Measurements from ENCODE around the gene GRHL3.

GRHL3 gene

GRCh38 chr1:24318615-24319311 lies 394 bp upstream of the GRHL3 start:
- no peak for DNase-seq

- DNase-seq, result no peak
These were observed 805 bp downstream of the GRHL3 start for GRCh38 chr1:24319962-24320361.

- no peak for DNase-seq
These were observed 2.0 kb downstream of the GRHL3 start for GRCh38 chr1:24321126-24321525.

GRCh38 chr1:24321697-24322469 lies 2.7 kb downstream of the GRHL3 start:
- DNase-seq, result peak; percentile 19

GRCh38 chr1:24322470-24323177 lies 3.5 kb downstream of the GRHL3 start:
- DNase-seq, result no peak

- DNase-seq, result no peak
These were observed 4.1 kb downstream of the GRHL3 start for GRCh38 chr1:24323281-24323680.

- no peak for DNase-seq
These were observed 5.7 kb downstream of the GRHL3 start for GRCh38 chr1:24324903-24325302.

GRCh38 chr1:24325587-24326449 lies 6.7 kb downstream of the GRHL3 start:
- DNase-seq, result no peak

GRCh38 chr1:24327486-24327885 lies 8.3 kb downstream of the GRHL3 start:
- DNase-seq, result peak; percentile 24

GRCh38 chr1:24327891-24328290 lies 8.7 kb downstream of the GRHL3 start:
- no peak for DNase-seq

- DNase-seq, result no peak
These were observed 10.2 kb downstream of the GRHL3 start for GRCh38 chr1:24329331-24329730.

GRCh38 chr1:24329797-24330543 lies 10.8 kb downstream of the GRHL3 start:
- no peak for DNase-seq

GRCh38 chr1:24331961-24332673 lies 13.0 kb downstream of the GRHL3 start:
- DNase-seq, result no peak

- no peak for DNase-seq
These were observed 16.9 kb downstream of the GRHL3 start for GRCh38 chr1:24336075-24336474.

GRCh38 chr1:24337455-24337854 lies 18.3 kb downstream of the GRHL3 start:
- no peak for DNase-seq

GRCh38 chr1:24338447-24338846 lies 19.3 kb downstream of the GRHL3 start:
- DNase-seq, result no peak

GRCh38 chr1:24339996-24340395 lies 20.8 kb downstream of the GRHL3 start:
- DNase-seq, result no peak

- no peak for DNase-seq
These were observed 21.6 kb downstream of the GRHL3 start for GRCh38 chr1:24340770-24341169.

GRCh38 chr1:24341260-24341659 lies 22.1 kb downstream of the GRHL3 start:
- DNase-seq, result no peak

GRCh38 chr1:24343412-24344089 lies 24.4 kb downstream of the GRHL3 start:
- no peak for DNase-seq

Measured in inflammatory macrophage treated with lipopolysaccharide for 4 hours (primary cell).